ENCODE data around the gene ASNS.

Gene ASNS

GRCh38 chr7:97842772-97843345, 29.3 kb downstream of the ASNS start:
- DNase-seq = no peak

- DNase-seq = no peak
Observed at GRCh38 chr7:97842006-97842405, 30.2 kb downstream of the ASNS start.

GRCh38 chr7:97835296-97836138, 36.7 kb downstream of the ASNS start:
- no peak for DNase-seq

GRCh38 chr7:97819161-97819560, 53.0 kb downstream of the ASNS start:
- DNase-seq = no peak

GRCh38 chr7:97818066-97818663, 54.0 kb downstream of the ASNS start:
- no peak for DNase-seq

Measured in GOT3 (cell line).